ENCODE data around the gene SPATS2.

GRCh38 chr12:49537752-49538509, 170.7 kb downstream of the SPATS2 start:
- no peak for TF ChIP-seq TARDBP (IDR thresholded peaks at IDR 0.05)
- TF ChIP-seq HDGF (IDR thresholded peaks at IDR 0.05; ENCODE audit: borderline replicate concordance), result no peak
- TF ChIP-seq NFRKB (IDR thresholded peaks at IDR 0.05), result no peak
- no peak for TF ChIP-seq FOXM1 (IDR thresholded peaks at IDR 0.05; ENCODE audit: borderline replicate concordance)
- TF ChIP-seq BHLHE40 (IDR thresholded peaks at IDR 0.05; ENCODE audit: borderline replicate concordance), result no peak
- TF ChIP-seq LEF1 (IDR thresholded peaks at IDR 0.05; ENCODE audit: borderline replicate concordance), result no peak
- no peak for TF ChIP-seq ARNT (IDR thresholded peaks at IDR 0.05)

All from HEK293T (cell line).